K562 (cell line): ENCODE data around the gene S100A2. TPM values are rescaled to one million over a fixed set of nuclear protein-coding genes. Genes with fewer than 3 reads are reported as not detected.

ENCODE experiments used
- ATAC-seq: fragments of 200-7000 bp; cut with Tn5 transposase; 3 replicates; pipeline ENCODE4 v1.9.1; 2020; ENCODE audit warnings: moderate library complexity
- BruUV-seq: library from RNA; stranded (reverse); fragments of 400-500 nt; replicated peaks from 2 replicates; lab custom pipeline; 2021; lab: Mats Ljungman, UMichigan
- CTCF ChIA-PET: fragments of 300-600 bp; formaldehyde crosslinking; extraction: SDS; loops from one replicate; lab custom pipeline; 2021; ENCODE audit warnings: low intra/inter-chr PET ratio; lab: Yijun Ruan, JAX
- POLR2A ChIA-PET: fragments of 300-600, 350-650 bp; sonication (Branson Sonifier 250); formaldehyde crosslinking; extraction: SDS; loops from one replicate; lab custom pipeline; 2021; ENCODE audit warnings: antibody characterized with exemption, inconsistent platforms; lab: Yijun Ruan, JAX
- DNase-seq, 4 experiments: peaks; one replicate each; pipeline versions ENCODE4 v3.0.0 to v3.0.0-alpha.2; 2011 to 2018; ENCODE audit warnings: low spot score in 3 of 4, mixed read lengths in 3 of 4; ENCODE audit errors: extremely low read depth in 1 of 4
- FAIRE-seq: peaks from 2 replicates; lab custom pipeline; 2011; peaks lifted over from hg19 to GRCh38; lab: Jason Lieb, UNC
- H2AFZ ChIP-seq: 2 replicates; pipeline ENCODE4 v1.6.0; 2011; ENCODE audit warnings: low read depth, low read length, control low read depth, inconsistent platforms
- H3K27ac ChIP-seq: fragments of 200-600 bp; 3 replicates; pipeline ENCODE4 v1.8.0; 2011; ENCODE audit warnings: low read depth, mild to moderate bottlenecking, control low read depth, inconsistent platforms, low read length, moderate library complexity, mixed read lengths; ENCODE audit errors: extremely low read depth
- H3K27me3 ChIP-seq, 2 experiments: fragments of 300-600 bp in 1 of 2; 2 replicates in 1 of 2; 3 replicates in 1 of 2; pipeline versions ENCODE4 v1.6.0 to v1.8.0; 2011; ENCODE audit warnings: inconsistent platforms in 2 of 2, low read length in 2 of 2, mild to moderate bottlenecking in 1 of 2, mixed read lengths in 1 of 2, moderate library complexity in 1 of 2; ENCODE audit not compliant: control insufficient read depth in 2 of 2, insufficient read depth in 2 of 2
- H3K36me3 ChIP-seq: fragments of 300-600 bp; 3 replicates; pipeline ENCODE4 v1.8.0; 2011; ENCODE audit warnings: mild to moderate bottlenecking, low read length, inconsistent platforms; ENCODE audit not compliant: control insufficient read depth, insufficient read depth
- H3K4me1 ChIP-seq, 2 experiments: fragments of 200-600 bp in 1 of 2; replicated peaks in 1 of 2; 2 replicates in 1 of 2; 3 replicates in 1 of 2; pipeline versions ENCODE4 v1.5.1 to v1.8.0; 2011; ENCODE audit warnings: inconsistent platforms in 2 of 2, low read length in 2 of 2, mild to moderate bottlenecking in 1 of 2, mixed read lengths in 1 of 2, moderate library complexity in 1 of 2; ENCODE audit not compliant: control insufficient read depth in 2 of 2, insufficient read depth in 2 of 2
- H3K4me2 ChIP-seq: 2 replicates; pipeline ENCODE4 v1.6.1; 2011; ENCODE audit warnings: low read length, control low read depth, inconsistent platforms, mixed read lengths; ENCODE audit not compliant: insufficient read depth
- H3K4me3 ChIP-seq: fragments of 200-600 bp; sonication (generic), shearing (Covaris generic); 2 replicates; pipeline ENCODE4 v1.5.1; 2016; ENCODE audit warnings: control low read depth, inconsistent platforms
- H3K79me2 ChIP-seq: fragments of 200-600 bp; 3 replicates; pipeline ENCODE4 v1.8.0; 2011; ENCODE audit warnings: low read length, inconsistent platforms; ENCODE audit not compliant: control insufficient read depth, insufficient read depth
- H3K9ac ChIP-seq, 2 experiments: 2 replicates each; pipeline versions ENCODE4 v1.6.0 to v1.6.1; 2011; ENCODE audit warnings: low read depth in 2 of 2, low read length in 2 of 2, control low read depth in 1 of 2, inconsistent platforms in 1 of 2, mild to moderate bottlenecking in 1 of 2, mixed read lengths in 1 of 2; ENCODE audit not compliant: insufficient read depth in 1 of 2
- H3K9me1 ChIP-seq: one replicate; pipeline ENCODE4 v1.6.0; 2011; ENCODE audit warnings: inconsistent platforms, mild to moderate bottlenecking, low read length, moderate library complexity; ENCODE audit not compliant: control insufficient read depth, insufficient read depth
- H3K9me3 ChIP-seq: replicated peaks from 2 replicates; pipeline ENCODE4 v1.5.1; 2011; ENCODE audit warnings: low read depth, low read length, inconsistent platforms; ENCODE audit not compliant: control insufficient read depth, insufficient read depth
- H4K20me1 ChIP-seq: replicated peaks from 2 replicates; pipeline ENCODE4 v1.6.1; 2011; ENCODE audit warnings: low read length, inconsistent platforms, mixed read lengths; ENCODE audit not compliant: control insufficient read depth, insufficient read depth
- CTCF ChIP-seq, 3 experiments: IDR thresholded peaks in 2 of 3; conservative IDR thresholded peaks in 1 of 3; 2 replicates each; pipeline ENCODE4 v1.5.1; 2011 to 2012; ENCODE audit warnings: low read length in 3 of 3, mild to moderate bottlenecking in 3 of 3, control low read depth in 2 of 3, improper control_type of control experiment in 1 of 3, inconsistent platforms in 1 of 3, low read depth in 1 of 3, mixed read lengths in 1 of 3, moderate library complexity in 1 of 3; ENCODE audit not compliant: insufficient read depth in 2 of 3
- MIER1 ChIP-seq: fragments of 450-650 bp; IDR thresholded peaks from 2 replicates; pipeline ENCODE4 v1.6.1; 2016; ENCODE audit warnings: antibody characterized with exemption, mild to moderate bottlenecking, low read depth
- PHF8 ChIP-seq: fragments of 200-600 bp; sonication (generic); IDR thresholded peaks from 2 replicates; pipeline ENCODE4 v1.6.1; 2012; ENCODE audit warnings: mixed run types, mild to moderate bottlenecking, inconsistent platforms, low read length, moderate library complexity, borderline replicate concordance
- SMAD1 ChIP-seq: fragments of 150-350 bp; IDR thresholded peaks from 2 replicates; pipeline ENCODE4 v1.6.1; 2014; ENCODE audit warnings: low read length, low read depth; ENCODE audit not compliant: partially characterized antibody
- THRAP3 ChIP-seq: fragments of 450-650 bp; IDR thresholded peaks from 2 replicates; pipeline ENCODE4 v1.6.1; 2016; ENCODE audit warnings: mild to moderate bottlenecking, inconsistent platforms, borderline replicate concordance
- WHSC1 ChIP-seq: IDR thresholded peaks from one replicate; pipeline ENCODE4 v1.6.1; 2012; ENCODE audit warnings: low read length, control low read depth, inconsistent platforms
- ZBTB5 ChIP-seq: fragments of 450-650 bp; IDR thresholded peaks from 2 replicates; pipeline ENCODE4 v1.6.1; 2017; ENCODE audit warnings: antibody characterized with exemption
- WGBS: fragments of 100-300 bp; shearing (Covaris generic); methylation state at CpG from one replicate; pipeline ENCODE4 v1.1.6; 2016; ENCODE audit warnings: low coverage, mixed read lengths; ENCODE audit not compliant: insufficient coverage; ENCODE audit errors: missing lambda C conversion rate; 5-methylcytosine and 5-hydroxymethylcytosine counted together
- in situ Hi-C: fragments of 300-500 bp; cut with MboI; formaldehyde crosslinking; loops from 4 replicates; pipeline ENCODE4 v1.15.0; 2018; ENCODE audit warnings: inconsistent platforms, mixed read lengths
- intact Hi-C: fragments of 100-400 bp; cut with micrococcal nuclease; formaldehyde crosslinking; loops from 2 replicates; pipeline ENCODE4 v1.14.2; 2022
- polyA plus RNA-seq, 8 experiments: library from polyadenylated mRNA; depleted of rRNA in 4 of 8; stranded (reverse) in 5 of 8; unstranded in 3 of 8; fragments of >200 nt; fragmentation: Nextera tagmentation in 2 of 8; fragmentation: Illumina TruSeq in 1 of 8; extraction: Ambion mirVana in 2 of 8; extraction: Trizol in 1 of 8; gene quantifications; 2 replicates each; pipeline versions ENCODE4 v1.2.1 to v1.2.3, GENCODE V29; 2011 to 2014; ENCODE audit warnings: inconsistent platforms in 1 of 8, missing spikeins in 1 of 8
- total RNA-seq, 7 experiments: library from RNA; depleted of rRNA in 6 of 7; stranded (reverse); fragments of >200 nt in 6 of 7; fragmentation: Illumina TruSeq in 2 of 7; extraction: Trizol in 2 of 7; gene quantifications; 2 replicates each; pipeline versions ENCODE4 v1.2.1 to v1.2.3, GENCODE V29; 2011 to 2021; ENCODE audit warnings: low replicate concordance in 1 of 7
- TF ChIP-seq, protein P1 (sequence below): sonication (generic); formaldehyde crosslinking; IDR thresholded peaks from 2 replicates; pipeline ENCODE4 v1.8.1; 2023; ENCODE audit warnings: mild to moderate bottlenecking, missing genetic modification reagents
- TF ChIP-seq, protein P2 (sequence below): fragments of 450-650 bp; IDR thresholded peaks from 2 replicates; pipeline ENCODE4 v1.6.1; 2018; ENCODE audit not compliant: partially characterized antibody

S100A2 gene
- total and polyA plus RNA-seq, 9 of the 15 experiments (the other 6 are each of a cell fraction or from before 2014, with no cell fraction given), result 0.28 to 0.65 (median 0.44) TPM; not detected in 4

DNA sequence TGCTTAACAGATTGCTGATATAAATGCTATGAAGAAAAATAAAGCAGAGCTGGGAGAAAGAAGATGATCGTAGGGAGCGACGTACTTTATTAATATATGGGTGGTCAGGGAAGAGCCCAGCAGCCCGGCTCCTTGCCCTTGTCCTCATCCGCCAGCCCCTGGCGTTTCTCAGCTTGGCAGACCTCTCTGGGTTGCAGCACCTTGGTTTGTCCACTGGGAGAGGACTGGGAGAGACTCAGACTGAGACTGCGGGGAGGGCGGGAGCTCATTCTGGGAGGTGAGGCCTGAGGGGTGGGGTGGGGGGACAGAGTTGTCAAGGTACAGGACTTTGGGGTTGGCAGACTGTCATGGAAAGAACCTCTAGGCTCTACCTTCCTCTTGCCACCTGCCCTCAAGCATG lies 13.3 kb downstream of the S100A2 start:
- Histone ChIP-seq H3K27ac (no peak overlapping the region), H2AFZ (no peak overlapping the region), H3K79me2 (no peaks in the 10 kb centered on the region), H3K9me3 (no peaks in the 10 kb centered on the region), H3K4me3 (no peak overlapping the region), H3K9me1 (no peaks in the 10 kb centered on the region), H4K20me1 (no peaks in the 10 kb centered on the region), H3K4me2 (no peak overlapping the region), H3K9ac (no peak overlapping the region), H3K27me3 (no peaks in the 10 kb centered on the region), H3K36me3 (no peaks in the 10 kb centered on the region), H3K4me1 (peaks cover 30 to 32% of the 10 kb centered on the region in 2 experiments; a peak in 4 of 5 replicates)
- TF ChIP-seq MIER1, result no peak
- TF ChIP-seq, protein P1, sequence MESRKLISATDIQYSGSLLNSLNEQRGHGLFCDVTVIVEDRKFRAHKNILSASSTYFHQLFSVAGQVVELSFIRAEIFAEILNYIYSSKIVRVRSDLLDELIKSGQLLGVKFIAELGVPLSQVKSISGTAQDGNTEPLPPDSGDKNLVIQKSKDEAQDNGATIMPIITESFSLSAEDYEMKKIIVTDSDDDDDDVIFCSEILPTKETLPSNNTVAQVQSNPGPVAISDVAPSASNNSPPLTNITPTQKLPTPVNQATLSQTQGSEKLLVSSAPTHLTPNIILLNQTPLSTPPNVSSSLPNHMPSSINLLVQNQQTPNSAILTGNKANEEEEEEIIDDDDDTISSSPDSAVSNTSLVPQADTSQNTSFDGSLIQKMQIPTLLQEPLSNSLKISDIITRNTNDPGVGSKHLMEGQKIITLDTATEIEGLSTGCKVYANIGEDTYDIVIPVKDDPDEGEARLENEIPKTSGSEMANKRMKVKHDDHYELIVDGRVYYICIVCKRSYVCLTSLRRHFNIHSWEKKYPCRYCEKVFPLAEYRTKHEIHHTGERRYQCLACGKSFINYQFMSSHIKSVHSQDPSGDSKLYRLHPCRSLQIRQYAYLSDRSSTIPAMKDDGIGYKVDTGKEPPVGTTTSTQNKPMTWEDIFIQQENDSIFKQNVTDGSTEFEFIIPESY (CRISPR knock-in tag), result peak; percentile 73; the same call in 1 of the 2 replicates
- no peak for TF ChIP-seq ZBTB5
- no peak for TF ChIP-seq PHF8
- no peak for TF ChIP-seq SMAD1
- TF ChIP-seq, protein P2, sequence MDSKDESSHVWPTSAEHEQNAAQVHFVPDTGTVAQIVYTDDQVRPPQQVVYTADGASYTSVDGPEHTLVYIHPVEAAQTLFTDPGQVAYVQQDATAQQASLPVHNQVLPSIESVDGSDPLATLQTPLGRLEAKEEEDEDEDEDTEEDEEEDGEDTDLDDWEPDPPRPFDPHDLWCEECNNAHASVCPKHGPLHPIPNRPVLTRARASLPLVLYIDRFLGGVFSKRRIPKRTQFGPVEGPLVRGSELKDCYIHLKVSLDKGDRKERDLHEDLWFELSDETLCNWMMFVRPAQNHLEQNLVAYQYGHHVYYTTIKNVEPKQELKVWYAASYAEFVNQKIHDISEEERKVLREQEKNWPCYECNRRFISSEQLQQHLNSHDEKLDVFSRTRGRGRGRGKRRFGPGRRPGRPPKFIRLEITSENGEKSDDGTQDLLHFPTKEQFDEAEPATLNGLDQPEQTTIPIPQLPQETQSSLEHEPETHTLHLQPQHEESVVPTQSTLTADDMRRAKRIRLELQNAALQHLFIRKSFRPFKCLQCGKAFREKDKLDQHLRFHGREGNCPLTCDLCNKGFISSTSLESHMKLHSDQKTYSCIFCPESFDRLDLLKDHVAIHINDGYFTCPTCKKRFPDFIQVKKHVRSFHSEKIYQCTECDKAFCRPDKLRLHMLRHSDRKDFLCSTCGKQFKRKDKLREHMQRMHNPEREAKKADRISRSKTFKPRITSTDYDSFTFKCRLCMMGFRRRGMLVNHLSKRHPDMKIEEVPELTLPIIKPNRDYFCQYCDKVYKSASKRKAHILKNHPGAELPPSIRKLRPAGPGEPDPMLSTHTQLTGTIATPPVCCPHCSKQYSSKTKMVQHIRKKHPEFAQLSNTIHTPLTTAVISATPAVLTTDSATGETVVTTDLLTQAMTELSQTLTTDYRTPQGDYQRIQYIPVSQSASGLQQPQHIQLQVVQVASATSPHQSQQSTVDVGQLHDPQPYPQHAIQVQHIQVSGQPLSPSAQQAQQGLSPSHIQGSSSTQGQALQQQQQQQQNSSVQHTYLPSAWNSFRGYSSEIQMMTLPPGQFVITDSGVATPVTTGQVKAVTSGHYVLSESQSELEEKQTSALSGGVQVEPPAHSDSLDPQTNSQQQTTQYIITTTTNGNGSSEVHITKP, result peak; percentile 22
- 0 out of 6 replicates have a peak, but pooled peaks of 1 of the 3 experiments have one; percentile 11 for TF ChIP-seq CTCF (IDR thresholded peaks at IDR 0.05 in 2 of 3, conservative IDR thresholded peaks at IDR 0.05 in 1 of 3; ENCODE audit: insufficient read depth in 2 of 3, low read depth in 1 of 3, low read length in 3 of 3)
- TF ChIP-seq THRAP3, result no peak
- TF ChIP-seq WHSC1, result no peak
- WGBS, result 76% methylated on average over 8 of the region's 8 CpGs
- DNase-seq, result peak in 1 of 4 experiments; percentile 43
- intact Hi-C loops, result no loop called here
- no peak for FAIRE-seq
- ChIA-PET CTCF (no interaction called here), POLR2A (no interaction called here)
- peak; percentile 58; the same call in 2 of the 3 replicates for ATAC-seq
- in situ Hi-C loops, result no loop called here
- BruUV-seq, result no TSS peak
